PC-9 (cell line): Measurements from ENCODE around the gene CSTF1.

Experiments
- CTCF ChIP-seq: fragments of 200-600 bp; sonication (generic); conservative IDR thresholded peaks from 2 replicates; pipeline ENCODE4 v1.6.1; 2017; ENCODE audit warnings: mixed run types, antibody characterized with exemption, mild to moderate bottlenecking, moderate library complexity
- EZH2 ChIP-seq: fragments of 200-600 bp; sonication (generic); IDR thresholded peaks from 2 replicates; pipeline ENCODE4 v1.8.0; 2017; ENCODE audit warnings: antibody characterized with exemption, low read depth

- no peak for TF ChIP-seq CTCF
- no peak for TF ChIP-seq EZH2
Measured at GRCh38 chr20:56433221-56433879, 40.9 kb downstream of the CSTF1 start.
